CD4-positive, alpha-beta T cell treated with Interleukin-21 for 1 hour (primary cell): ENCODE data around the gene SIGLEC10.
A peak's percentile ranks its signal among the peaks of the same experiment; 100 is the strongest.
"Not testable (repeated sequence)": the region's sequence is repeated elsewhere in the genome, so short reads cannot be mapped to it uniquely, and the experiment has no call there.

Source experiments
- DNase-seq: peaks from one replicate; pipeline ENCODE4 v3.0.0-alpha.2; 2020

Gene SIGLEC10

DNA sequence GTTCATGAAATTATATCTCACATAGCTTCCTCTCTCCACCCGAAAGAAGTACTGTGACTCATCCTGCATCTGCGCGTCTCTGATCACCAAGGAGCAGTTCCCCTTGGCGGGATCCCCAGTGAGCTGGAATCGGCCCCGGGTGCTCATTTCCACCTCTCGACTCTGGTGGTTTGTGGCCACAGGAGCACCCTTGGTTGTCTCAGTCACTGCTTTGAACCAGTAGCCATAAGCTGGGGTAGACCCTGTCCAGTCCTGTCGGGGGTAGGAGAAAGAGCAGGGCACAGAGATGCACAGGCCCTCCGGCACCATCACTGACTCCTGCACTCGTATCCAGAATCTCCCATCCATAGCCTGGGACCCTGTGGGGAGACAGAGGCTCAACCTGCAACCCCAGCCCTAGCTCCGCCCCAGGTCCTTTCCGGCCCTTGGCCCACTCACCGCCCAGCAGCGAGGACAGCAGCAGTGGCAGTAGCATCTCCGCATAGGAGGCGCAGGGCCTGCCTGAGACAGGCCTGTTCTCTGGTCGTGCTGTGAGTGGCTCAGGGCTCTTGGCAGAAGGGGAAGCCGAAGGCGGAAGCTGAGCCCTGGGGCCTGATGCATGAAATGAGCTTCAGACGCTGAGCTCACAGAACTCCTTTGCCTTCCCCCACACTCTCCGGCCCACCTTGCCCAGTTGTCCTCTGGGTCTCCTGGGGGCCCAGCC lies at the start of gene SIGLEC10:
Gene SIGLEC10, minus strand, starts transcription at position 536 of the 703 bp plus-strand sequence. Its CDS starts 61 bp downstream, at position 475.
- no peak for DNase-seq

GRCh38 chr19:51466723-51467122 lies 49.3 kb upstream of the SIGLEC10 start:
- no peak for DNase-seq

DNA sequence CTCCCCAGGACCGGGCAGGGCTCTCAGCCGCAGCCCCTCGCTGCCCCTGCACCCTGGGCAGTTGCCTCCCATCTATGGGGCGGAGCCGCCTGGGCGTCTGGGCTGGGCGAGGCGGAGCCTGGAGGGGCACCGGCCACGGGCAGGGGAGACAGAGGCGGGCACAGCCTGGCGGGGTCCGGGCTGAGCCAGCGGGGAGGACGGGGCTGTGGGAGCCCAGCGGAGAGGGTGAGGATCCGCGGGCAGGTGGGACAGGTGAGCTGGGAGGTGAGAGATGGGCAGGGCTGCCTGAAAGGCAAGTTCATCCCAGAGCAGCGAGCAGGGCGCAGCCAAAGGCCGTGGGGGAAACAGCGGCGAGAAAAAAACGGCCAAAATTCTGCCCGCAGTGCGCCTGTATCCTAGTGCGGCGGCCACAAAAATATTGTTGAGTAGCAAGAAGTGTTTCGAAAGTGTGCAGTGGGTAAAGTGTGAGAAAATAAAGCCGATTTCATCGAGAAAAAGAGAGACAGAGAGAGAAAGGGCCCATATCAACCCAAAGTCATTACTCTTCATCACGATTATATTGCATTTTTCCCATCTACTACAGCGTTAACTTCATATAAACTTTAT lies 46.6 kb upstream of the SIGLEC10 start:
- DNase-seq = not testable (repeated sequence)

DNA sequence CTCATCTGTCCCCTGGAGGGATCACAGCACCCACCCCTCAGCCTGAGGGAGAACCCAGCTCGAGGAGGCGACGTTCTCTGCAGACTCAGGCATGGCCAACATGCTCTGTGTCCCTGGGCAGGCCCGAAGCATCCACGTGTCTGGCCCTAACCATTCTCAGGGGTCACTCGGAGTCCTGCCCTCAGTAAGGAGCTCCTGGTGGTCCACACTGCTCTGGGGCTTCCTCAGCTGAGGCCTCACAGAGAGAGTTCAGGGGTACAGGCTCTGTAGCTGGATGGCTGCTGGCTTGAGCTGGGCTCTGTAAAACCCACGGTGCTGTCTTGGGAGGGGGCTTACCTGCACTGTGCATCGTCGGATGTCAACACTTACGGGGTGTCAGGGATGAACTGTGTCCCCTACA lies 45.2 kb upstream of the SIGLEC10 start:
- DNase-seq = no peak

DNA sequence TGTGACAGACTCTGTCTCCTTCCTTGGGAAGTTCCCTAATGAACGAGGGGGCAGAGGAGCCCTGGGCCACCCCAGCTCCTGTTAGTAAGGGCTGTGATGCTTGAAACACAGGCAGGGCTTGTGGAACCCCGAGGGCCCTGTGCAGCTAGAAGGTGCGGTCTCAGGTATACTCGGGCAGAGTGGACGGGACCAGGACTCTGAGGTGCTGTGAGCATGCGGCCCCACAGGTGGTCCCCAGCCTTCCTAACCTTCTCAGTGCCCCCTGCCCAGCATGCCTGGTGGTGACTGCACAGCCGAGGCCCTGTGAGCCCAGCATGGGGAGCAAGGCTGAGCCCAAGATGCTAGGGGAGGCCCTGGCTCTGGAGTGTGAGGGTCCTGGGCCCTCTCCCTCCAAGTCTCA lies 44.8 kb upstream of the SIGLEC10 start:
- DNase-seq = no peak

- no peak for DNase-seq
Observed at GRCh38 chr19:51461723-51462161, 44.3 kb upstream of the SIGLEC10 start.

DNA sequence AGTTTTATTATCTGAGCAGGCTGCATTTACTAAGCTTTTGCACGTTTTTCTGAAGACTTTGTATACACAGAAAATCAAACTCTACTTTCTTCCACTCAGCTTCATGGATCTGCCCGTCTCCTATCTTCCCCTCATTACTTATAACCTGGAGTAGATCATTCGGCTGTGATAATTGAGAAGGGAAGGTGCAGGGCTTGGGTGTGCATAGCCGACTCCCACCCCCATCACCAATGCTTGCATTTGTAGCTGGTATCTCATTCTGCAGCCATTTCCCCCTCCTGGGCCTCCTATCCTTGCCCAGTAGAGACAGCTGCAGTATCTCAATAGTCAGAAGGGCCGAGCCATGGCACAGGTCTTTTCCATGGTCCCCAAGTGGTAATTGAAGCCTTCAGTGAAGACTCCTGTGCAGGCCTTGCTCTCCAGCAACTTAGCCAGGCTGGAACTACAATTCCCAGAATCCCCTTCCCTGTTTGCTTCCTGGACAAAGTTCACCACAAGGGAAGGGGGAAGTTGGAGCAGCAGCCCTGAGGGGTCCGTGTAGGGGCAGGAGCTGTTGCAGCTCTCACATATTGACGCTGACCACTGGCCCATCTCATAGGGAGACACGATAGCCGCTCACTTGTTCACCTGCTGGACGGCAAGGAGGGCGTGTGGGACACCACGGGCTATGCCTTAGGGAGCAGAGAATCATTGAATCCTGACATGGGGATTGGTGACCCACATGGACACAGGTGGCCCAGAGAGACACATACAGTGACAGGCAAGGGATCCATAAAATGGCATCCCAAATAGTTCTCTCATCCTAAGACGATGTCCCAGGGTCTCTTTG lies 42.9 kb upstream of the SIGLEC10 start:
- no peak for DNase-seq

DNA sequence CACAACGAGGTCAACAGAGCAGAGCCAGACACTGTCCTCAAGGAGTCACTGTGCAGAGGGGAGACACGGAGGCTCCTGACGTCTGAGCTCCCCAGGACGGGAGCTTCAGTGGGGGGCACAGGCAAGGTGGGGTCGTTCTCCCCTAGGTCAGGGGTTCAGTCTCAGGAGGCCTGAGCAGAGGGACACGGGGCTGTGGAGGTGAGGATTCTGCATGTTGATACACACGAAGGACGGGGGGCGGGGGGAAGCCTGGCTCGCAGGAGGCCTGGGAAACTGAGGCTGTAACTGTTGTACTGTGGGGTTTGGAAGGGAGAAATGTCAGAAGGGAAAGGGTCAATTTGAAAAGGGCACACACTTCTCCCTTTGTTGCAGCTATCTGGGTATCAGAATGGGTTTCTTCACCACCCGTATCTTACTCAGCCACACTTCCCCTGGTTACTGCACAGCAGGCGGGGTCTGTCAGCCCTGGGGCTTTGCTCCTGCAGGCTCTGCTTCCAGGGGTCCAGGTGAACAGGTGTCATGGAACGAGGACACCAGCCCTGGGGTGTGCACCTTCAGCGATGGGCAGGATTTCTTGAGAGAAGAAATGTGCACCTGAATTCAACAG lies 41.6 kb upstream of the SIGLEC10 start:
- no peak for DNase-seq

DNA sequence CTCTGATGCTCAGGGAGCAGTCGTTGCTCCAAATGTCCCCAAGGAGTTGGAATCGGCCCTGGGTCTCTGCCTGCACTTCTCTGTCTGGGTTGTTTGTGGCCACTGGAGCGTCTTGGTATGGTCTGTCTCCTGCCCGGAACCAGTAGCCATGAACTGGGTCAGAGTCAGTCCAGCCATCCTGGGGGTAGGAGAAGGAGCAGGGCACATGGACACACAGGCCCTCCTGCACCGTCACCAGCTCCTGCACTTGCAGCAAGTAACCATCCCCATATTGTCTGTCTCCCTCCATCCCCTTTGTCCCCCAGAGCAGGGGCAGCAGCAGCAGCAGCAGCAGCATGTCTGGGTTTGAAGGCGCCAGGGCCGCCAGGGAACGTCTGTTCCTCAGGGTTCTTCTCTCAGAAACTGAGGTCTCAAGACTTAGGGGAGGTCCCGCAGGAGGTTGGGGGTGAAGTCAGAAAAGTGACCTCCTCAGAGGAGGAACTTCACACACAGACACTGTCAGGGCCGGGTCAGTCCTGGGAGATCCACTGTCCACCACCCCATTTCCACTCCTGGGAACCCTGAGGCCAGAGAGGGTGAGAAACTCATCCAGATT lies 40.7 kb upstream of the SIGLEC10 start, which contains the start of gene SIGLEC8:
Gene SIGLEC8, minus strand, starts transcription at position 404 of the 595 bp plus-strand sequence. Its CDS starts 67 bp downstream, at position 337.
- no peak for DNase-seq

DNA sequence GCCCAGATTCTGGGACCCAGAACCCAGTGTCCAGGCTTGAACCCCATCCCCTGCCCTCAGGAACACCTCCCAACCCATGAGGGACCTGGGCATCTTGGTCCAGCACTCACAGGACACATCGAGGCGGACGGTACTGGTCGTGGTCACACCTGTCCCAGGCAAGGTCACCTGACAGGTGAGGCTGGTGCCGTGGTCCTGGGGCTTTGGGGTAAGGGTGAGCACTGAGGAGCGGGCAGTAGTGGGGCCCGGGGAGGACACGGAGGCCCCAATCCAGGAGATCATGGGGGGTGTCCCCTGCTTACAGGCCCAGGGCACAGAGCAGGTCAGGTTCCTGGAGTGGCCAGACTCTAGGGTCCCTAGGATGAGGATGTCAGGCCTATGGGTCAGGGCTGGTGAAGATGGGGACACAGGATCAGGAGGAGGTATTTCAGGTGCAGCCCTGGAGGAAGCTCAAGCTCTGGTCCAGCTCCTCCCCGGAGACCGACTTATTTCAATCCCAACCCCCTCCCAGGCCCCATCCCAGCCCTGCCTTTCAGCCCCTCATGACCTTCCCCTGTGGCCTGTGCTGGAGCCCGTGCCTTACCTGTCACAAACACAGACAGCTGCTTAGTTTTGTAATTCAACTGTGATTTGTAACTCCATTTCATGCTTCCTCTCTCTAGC lies 40.0 kb upstream of the SIGLEC10 start:
- no peak for DNase-seq

- DNase-seq = no peak
Observed at GRCh38 chr19:51456541-51457290, 39.3 kb upstream of the SIGLEC10 start.

- no peak for DNase-seq
Observed at GRCh38 chr19:51450730-51451307, 33.4 kb upstream of the SIGLEC10 start.

DNA sequence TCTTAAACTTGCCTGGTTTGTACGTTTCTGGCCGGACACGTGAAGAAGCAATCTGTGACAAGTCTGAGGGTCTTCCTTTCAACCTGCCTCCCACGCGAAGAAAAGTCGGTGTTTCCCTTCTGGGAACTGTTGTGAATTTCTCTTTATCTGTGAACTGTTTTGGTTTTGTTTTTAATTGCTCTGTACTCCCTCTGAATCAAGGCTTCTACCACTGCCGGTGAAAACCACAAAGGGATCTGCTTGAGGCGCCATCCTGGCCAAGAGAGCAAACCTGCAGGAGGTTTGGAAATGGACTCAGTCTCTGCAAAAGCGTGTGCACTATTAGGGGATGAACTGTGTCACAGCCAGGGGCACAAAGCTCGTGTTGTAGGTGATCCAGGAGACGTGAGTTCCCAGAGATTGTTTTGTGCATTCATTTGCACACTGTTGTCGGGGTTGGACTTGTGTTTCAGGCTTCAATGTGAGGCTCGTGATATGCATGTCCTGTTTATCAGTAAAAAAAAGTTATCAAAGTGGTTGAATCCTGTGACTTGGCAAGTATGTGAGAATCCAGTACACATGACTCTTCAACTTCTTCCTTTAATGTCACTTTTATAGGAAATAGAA lies 31.1 kb upstream of the SIGLEC10 start:
- DNase-seq = no peak

DNA sequence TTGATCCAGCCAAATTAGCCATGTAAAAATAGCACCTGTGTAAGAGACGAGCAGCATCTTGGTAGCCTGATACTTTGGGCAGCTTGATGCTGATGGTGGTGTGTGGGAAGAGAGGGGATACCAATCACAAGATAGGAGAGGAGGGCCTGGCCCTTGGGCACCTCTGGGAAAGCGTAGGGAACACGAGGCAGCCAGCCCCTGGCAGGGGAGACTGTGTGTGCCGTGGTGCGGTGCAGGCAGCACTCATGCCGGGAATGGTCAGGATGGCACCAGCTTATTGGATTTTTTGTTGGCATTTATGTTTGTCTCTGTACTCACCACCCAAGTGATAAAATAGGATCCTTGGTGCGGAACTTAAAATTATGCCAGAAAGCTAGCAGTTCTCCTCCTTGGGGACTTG lies 30.6 kb upstream of the SIGLEC10 start:
- no peak for DNase-seq

DNA sequence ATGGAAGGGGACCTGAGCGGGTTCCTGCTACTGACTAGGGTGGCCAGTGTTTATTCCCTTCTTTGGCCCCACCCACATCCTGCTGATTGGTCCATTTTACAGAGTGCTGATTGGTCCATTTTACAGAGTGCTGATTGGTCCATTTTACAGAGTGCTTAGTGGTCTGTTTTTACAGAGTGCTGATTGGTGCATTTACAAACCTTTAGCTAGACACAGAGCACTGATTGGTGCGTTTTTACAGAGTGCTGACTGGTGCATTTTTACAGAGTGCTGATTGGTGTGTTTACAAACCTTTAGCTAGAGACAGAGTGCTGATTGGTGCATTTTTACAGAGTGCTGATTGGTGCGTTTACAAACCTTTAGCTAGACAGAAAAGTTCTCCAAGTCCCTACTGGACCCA lies 30.1 kb upstream of the SIGLEC10 start:
- DNase-seq = not testable (repeated sequence)

DNA sequence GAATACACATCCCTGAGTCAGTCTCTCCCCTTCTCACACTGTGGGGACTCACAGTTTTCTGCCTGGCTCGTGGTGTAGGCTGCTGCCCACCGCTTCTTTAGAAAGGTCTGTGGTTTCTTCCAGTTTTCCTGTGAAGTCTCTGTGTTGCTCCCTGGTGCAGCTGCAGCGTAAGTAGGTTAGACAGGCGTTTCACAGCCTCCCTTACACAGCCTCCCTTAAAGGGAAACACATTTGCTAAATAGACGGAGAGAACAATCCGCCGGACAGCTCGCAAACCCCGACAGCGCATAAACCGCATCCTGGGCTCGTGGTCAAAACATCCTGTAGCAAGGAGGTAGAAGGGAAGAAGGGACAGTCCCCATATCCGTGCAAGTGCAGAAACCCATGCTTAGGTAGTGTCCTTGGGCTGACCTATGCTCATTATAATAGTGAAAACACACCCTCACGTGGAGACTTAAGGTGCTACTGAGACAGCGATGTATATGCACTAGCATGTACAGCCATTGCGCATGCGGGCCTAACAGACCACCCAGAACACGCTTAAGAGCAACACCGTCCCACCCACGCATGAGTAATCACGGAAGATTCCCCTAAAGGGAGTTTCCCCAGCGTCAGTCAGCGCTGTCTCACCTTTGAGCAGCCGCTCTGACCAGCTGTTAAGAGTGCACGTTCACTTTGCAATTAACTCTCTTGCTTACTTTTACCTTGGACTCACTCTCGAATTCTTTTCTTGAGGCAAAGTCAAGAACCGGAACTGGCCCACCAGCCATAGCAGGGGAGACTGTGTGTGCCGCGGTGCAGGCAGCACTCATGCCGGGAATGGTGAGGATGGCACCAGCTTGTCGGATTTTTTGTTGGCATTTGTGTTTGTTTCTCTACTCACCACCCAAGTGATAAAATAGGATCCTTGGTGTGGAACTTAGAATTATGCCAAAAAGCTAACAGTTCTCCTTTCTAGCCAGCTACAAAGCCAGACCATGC lies 24.3 kb upstream of the SIGLEC10 start:
- DNase-seq = peak; percentile 85

- DNase-seq = no peak
Observed at GRCh38 chr19:51440846-51441409, 23.5 kb upstream of the SIGLEC10 start.

DNA sequence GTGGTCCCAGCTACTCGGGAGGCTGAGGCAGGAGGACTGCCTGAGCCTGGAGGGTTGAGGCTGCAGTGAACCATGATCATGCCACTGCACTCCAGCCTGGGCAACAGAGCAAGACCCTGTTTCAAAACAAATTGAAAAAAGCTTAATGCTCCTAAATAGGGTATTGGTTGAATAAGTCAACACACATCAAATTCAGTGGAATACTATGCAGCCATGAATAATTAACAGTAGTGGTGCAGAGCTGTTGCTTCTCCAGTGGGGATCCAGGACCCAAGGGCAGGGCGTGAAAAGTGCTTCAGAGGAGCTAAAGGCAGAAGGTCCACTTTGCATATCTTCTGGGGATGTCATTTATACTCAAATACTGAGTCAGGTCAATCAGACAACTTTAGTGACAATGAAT lies 22.6 kb upstream of the SIGLEC10 start:
- DNase-seq = no peak

DNA sequence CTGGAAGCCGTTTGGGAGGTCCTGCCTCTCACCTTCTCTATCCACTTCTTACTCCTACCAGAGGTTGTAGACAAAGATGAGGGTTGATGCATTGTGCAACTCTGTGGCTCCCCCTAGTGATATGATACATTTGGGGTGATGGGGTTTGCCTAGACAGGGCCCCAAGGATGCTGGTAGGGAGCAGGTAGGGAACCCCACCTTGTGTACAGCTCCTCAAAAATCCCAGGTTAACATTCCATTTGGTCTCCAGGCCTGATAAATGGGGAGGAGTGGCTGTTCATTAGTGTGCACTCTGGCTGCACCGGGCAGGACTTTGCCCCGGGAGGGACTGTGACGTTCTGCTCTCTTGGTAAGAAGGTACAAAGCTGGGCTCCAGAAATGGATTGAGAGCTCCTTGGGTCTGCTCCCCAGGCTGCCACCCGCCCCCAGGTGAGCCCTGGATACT lies 21.6 kb upstream of the SIGLEC10 start:
- peak; percentile 64 for DNase-seq
